GM12865 (cell line): ENCODE results near the gene ELMO2.

ENCODE experiments used
- DNase-seq: peaks from one replicate; pipeline ENCODE4 v3.0.0; 2010; ENCODE audit warnings: low read depth
- H3K4me3 ChIP-seq: 2 replicates; pipeline ENCODE4 v1.5.1; 2011; ENCODE audit warnings: mild to moderate bottlenecking, low read depth, low read length, control low read depth
- TF ChIP-seq, protein P1 (sequence below): IDR thresholded peaks from 2 replicates; pipeline ENCODE4 v1.5.1; 2011; ENCODE audit warnings: low read length, control low read depth, low read depth, inconsistent platforms; ENCODE audit not compliant: insufficient read depth; ENCODE audit errors: missing control alignments

ELMO2 gene

DNA sequence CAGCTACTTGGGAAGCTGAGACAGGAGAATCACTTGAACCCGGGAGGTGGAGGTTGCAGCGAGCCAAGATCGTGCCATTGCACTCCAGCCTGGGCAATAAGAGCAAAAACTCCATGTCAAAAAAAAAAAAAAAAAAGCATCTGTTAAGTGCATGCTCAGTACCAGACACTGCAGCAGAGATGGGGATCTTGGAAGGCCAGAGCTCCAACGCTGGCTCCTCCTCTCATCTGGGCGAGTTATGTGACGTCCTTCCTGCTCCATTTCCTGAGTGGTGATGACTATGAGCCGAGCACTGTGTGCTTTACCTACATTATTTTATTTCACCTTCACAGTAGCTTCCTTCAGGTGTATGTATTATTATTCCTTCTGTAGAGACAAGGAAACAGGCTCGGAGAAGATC is 59.6 kb downstream of the ELMO2 start:
- no peak overlapping the region for H3K4me3 ChIP-seq
- DNase-seq, result no peak
- TF ChIP-seq, protein P1, sequence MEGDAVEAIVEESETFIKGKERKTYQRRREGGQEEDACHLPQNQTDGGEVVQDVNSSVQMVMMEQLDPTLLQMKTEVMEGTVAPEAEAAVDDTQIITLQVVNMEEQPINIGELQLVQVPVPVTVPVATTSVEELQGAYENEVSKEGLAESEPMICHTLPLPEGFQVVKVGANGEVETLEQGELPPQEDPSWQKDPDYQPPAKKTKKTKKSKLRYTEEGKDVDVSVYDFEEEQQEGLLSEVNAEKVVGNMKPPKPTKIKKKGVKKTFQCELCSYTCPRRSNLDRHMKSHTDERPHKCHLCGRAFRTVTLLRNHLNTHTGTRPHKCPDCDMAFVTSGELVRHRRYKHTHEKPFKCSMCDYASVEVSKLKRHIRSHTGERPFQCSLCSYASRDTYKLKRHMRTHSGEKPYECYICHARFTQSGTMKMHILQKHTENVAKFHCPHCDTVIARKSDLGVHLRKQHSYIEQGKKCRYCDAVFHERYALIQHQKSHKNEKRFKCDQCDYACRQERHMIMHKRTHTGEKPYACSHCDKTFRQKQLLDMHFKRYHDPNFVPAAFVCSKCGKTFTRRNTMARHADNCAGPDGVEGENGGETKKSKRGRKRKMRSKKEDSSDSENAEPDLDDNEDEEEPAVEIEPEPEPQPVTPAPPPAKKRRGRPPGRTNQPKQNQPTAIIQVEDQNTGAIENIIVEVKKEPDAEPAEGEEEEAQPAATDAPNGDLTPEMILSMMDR, result no peak

DNA sequence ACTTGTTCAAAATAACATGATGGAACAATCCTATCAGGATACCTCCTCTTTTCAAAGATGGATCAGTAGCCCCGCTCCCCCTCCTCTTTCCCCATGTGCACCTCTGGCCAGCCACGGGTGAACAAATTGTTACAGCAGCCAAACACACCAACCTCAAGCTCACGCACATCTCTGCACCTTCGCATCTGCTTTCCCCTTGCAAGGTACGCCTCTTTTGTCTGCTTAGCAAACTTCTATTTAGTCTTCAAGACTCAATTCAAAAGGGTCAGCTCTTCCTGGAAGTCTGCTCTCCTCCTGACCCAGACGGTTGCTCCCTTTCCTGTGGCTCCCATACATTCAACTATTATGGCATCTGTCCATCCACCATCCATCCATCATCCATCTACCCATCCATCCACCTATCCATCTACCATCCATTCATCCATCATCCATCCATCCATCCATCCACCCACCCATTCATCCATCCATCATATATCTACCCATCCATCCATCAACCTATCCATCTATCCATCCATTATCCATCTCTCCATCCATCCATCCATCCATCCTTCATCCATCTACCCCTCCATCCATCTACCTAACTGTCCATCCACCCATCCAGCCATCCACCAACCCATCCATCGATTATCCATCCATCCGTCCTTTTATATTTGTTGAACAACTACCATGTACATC is 61.8 kb downstream of the ELMO2 start:
- TF ChIP-seq, protein P1, result no peak
- H3K4me3 ChIP-seq, result no peak overlapping the region
- DNase-seq, result no peak

DNA sequence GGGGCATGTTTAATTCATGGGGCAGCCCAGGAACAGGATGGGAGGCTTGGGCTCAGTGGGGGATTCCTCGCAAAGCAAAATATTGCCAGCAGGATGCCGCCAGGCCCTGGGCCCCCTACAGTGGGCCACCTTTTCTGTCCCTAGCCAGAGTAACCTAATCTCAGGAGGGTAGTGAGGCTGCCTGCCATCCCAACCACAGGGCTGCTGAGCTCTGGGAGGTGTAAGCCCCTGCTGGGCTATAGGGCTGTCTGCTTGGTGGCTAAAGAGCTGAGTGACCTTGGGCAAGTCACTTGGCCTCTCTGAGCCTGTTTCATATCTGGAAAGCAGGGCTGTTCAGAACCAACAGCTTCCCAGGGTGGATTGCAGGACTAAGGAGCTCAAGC is 62.4 kb downstream of the ELMO2 start:
- no peak for DNase-seq
- H3K4me3 ChIP-seq, result no peak overlapping the region

DNA sequence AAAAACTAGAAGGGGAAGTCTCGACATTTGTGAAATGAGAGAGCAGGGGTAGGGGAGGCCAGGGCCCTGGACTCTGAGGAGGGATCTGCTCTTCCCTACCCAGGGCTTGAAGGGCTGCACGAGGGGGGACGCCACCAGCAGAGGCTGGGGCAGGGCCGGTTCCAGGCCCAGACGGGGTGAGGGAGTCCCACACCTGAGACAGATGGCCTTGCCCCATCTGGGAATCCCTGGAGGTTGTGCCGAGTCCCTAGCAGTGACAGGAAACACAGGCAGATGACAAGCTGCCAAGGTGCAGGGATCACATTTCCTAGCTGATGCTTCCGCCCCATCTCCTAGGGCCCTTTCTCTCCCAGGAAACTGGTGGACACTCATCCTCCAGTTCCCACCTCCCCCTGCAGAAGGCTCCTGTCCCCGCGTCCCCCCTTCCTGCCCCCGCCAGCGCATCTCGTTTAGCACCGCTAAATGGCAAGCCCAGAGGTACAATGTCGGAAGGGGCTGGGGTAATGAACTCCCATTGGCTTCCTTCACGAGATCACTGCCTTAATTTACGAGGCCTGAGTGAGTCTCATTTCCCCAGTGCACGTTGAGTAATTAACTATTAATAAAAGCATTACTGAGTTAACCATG is 63.0 kb downstream of the ELMO2 start:
- TF ChIP-seq, protein P1, result no peak
- DNase-seq, result no peak
- no peak overlapping the region for H3K4me3 ChIP-seq

More for the DNA sequence above, 62.4 kb downstream of the ELMO2 start:
- TF ChIP-seq, protein P1, result no peak

DNA sequence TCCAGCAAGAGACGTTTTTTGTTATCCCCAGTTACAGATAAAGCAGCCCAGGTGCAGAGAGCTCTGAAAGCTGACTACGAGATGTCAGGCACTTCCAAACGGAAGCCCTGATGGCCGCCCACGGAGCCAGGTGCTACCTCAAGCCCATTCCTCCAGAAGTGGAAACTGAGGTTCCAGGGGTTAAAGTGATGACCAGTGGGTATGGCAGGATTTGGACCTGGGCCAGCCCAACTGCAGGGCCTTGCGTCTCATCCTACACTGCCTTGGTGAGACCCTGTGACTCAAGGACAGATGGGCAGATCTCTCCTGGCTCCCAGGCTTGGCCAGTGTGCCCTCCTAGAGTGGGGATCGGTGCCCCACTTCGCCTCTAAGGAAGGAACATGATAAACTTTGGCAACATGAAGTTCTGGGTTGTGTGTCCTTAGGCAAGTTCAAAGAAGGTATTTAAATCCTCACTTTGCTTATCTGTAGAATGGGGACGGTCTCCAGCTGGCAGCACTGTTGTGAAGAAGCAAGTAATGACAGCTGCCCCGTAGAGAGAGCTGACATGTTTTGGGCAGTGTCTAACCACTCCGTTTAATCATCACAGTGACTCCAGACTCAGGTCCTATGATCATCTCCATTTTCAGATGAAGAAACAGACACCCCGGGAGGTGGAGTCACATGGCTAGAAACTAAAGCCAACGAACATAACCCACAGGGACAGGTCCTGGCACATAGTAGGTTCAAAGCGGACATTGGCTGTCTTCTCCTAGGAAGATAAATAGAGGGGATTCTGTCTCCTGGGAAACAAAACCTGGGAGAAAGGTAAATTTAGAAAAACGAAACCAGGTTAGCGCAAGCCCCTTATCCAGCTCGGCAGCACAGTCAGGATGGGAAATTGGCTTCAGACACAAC is 63.7 kb downstream of the ELMO2 start:
- TF ChIP-seq, protein P1, result no peak
- no peak overlapping the region for H3K4me3 ChIP-seq
- no peak for DNase-seq

DNA sequence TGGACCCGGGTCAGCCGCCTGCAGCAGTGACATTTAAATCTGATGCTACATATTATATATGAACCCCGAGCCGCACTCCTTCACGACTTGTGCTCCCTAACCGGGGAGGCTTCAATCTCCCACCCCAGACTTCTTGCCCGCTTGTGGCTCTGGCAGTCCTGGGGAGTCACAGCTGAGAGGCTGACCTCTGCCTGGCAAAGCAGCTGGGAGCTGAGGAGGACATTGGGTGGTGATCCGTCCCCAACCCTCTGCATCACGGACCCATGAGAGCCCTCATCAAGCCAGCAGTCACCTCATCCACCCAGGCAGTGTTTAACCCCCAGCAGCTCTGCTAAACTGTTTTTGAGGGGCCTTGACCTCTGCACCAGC is 64.4 kb downstream of the ELMO2 start:
- TF ChIP-seq, protein P1, result no peak
- no peak for DNase-seq
- H3K4me3 ChIP-seq, result no peak overlapping the region
